GM23338 (cell line): Measurements from ENCODE around the gene DCAF7. TPM values are rescaled to one million over a fixed set of nuclear protein-coding genes. Genes with fewer than 3 reads are reported as not detected.

ENCODE experiments used
- ATAC-seq: fragments of 200-7000 bp; cut with Tn5 transposase; 3 replicates; pipeline ENCODE4 v1.9.1; 2020
- DNase-seq: peaks from one replicate; pipeline ENCODE4 v3.0.0-alpha.2; 2015; ENCODE audit warnings: low spot score
- H2AFZ ChIP-seq: fragments of 200-600 bp; sonication (generic); 2 replicates; pipeline ENCODE4 v1.8.0; 2016; ENCODE audit warnings: antibody characterized with exemption, mild to moderate bottlenecking, moderate library complexity
- H3F3A ChIP-seq: fragments of 200-600 bp; sonication (generic); replicated peaks from 2 replicates; pipeline ENCODE4 v1.8.0; 2017; ENCODE audit warnings: antibody characterized with exemption, mixed run types, low read depth
- H3K27ac ChIP-seq: fragments of 200-600 bp; sonication (generic); 2 replicates; pipeline ENCODE4 v1.6.1; 2016; ENCODE audit warnings: low read depth
- H3K27me3 ChIP-seq: fragments of 200-600 bp; sonication (generic); 2 replicates; pipeline ENCODE4 v1.8.0; 2016; ENCODE audit warnings: mild to moderate bottlenecking, mixed run types, moderate library complexity; ENCODE audit not compliant: insufficient read depth
- H3K36me3 ChIP-seq: fragments of 200-600 bp; sonication (generic); 2 replicates; pipeline ENCODE4 v1.8.0; 2016; ENCODE audit warnings: mild to moderate bottlenecking; ENCODE audit not compliant: insufficient read depth
- H3K4me1 ChIP-seq: fragments of 200-600 bp; sonication (generic); 2 replicates; pipeline ENCODE4 v1.8.0; 2016; ENCODE audit warnings: mild to moderate bottlenecking, moderate library complexity; ENCODE audit not compliant: insufficient read depth
- H3K4me2 ChIP-seq: fragments of 200-600 bp; sonication (generic); 2 replicates; pipeline ENCODE4 v1.7.1; 2017; ENCODE audit warnings: mixed run types
- H3K4me3 ChIP-seq: fragments of 200-600 bp; sonication (generic); 2 replicates; pipeline ENCODE4 v1.6.1; 2016; ENCODE audit warnings: mixed run types
- H3K79me2 ChIP-seq: fragments of 200-600 bp; sonication (generic); replicated peaks from 2 replicates; pipeline ENCODE4 v1.8.0; 2017; ENCODE audit warnings: mild to moderate bottlenecking; ENCODE audit not compliant: insufficient read depth
- H3K9me2 ChIP-seq: fragments of 200-600 bp; sonication (generic); 2 replicates; pipeline ENCODE4 v1.8.0; 2017; ENCODE audit not compliant: insufficient read depth
- H4K20me1 ChIP-seq: fragments of 200-600 bp; sonication (generic); replicated peaks from 2 replicates; pipeline ENCODE4 v1.8.0; 2017; ENCODE audit warnings: mild to moderate bottlenecking; ENCODE audit not compliant: insufficient read depth
- H3K27ac Mint-ChIP-seq: 2 replicates; pipeline ENCODE4 v1.8.0; 2020; ENCODE audit warnings: inconsistent platforms, mild to moderate bottlenecking, moderate library complexity, mixed read lengths
- H3K27me3 Mint-ChIP-seq: 3 replicates; pipeline ENCODE4 v1.8.0; 2022; ENCODE audit warnings: low read depth, mild to moderate bottlenecking, moderate library complexity, mixed read lengths, inconsistent platforms; ENCODE audit not compliant: insufficient read depth, poor library complexity
- H3K36me3 Mint-ChIP-seq: 3 replicates; pipeline ENCODE4 v1.8.0; 2021; ENCODE audit warnings: low read depth, mild to moderate bottlenecking, inconsistent platforms, moderate library complexity, mixed read lengths
- H3K4me1 Mint-ChIP-seq: 3 replicates; pipeline ENCODE4 v1.8.0; 2020; ENCODE audit warnings: mild to moderate bottlenecking, inconsistent platforms, mixed read lengths
- H3K4me3 Mint-ChIP-seq: 3 replicates; pipeline ENCODE4 v1.8.0; 2021; ENCODE audit warnings: moderate library complexity, mild to moderate bottlenecking, inconsistent platforms, mixed read lengths
- H3K9me3 Mint-ChIP-seq: 3 replicates; pipeline ENCODE4 v1.8.0; 2020; ENCODE audit warnings: moderate library complexity, mild to moderate bottlenecking, inconsistent platforms, mixed read lengths
- CREB1 ChIP-seq: fragments of 250-450 bp; sonication (Bioruptor Pico); IDR thresholded peaks from 2 replicates; pipeline ENCODE4 v1.5.0; 2020; ENCODE audit warnings: low read depth, mild to moderate bottlenecking, moderate library complexity
- JUNB ChIP-seq: IDR thresholded peaks from one replicate; pipeline ENCODE4 v1.6.1; 2016; ENCODE audit warnings: antibody characterized with exemption; ENCODE audit not compliant: unreplicated experiment
- POLR2AphosphoS5 ChIP-seq: IDR thresholded peaks from 2 replicates; pipeline ENCODE4 v1.6.1; 2016; ENCODE audit warnings: antibody characterized with exemption, low read depth
- STAT1 ChIP-seq: IDR thresholded peaks from one replicate; pipeline ENCODE4 v1.6.1; 2016; ENCODE audit warnings: antibody characterized with exemption; ENCODE audit not compliant: unreplicated experiment
- ZNF114 ChIP-seq: fragments of 250-450 bp; sonication (Bioruptor Pico); IDR thresholded peaks from 2 replicates; pipeline ENCODE4 v1.5.0; 2020; ENCODE audit warnings: mild to moderate bottlenecking, moderate library complexity
- ZNF331 ChIP-seq: fragments of 250-450 bp; sonication (Bioruptor Pico); IDR thresholded peaks from 2 replicates; pipeline ENCODE4 v1.5.0; 2020; ENCODE audit warnings: low read depth, mild to moderate bottlenecking, moderate library complexity
- polyA plus RNA-seq: library from polyadenylated mRNA; unstranded; fragments of >200 nt; fragmentation: Nextera tagmentation; extraction: Ambion mirVana; gene quantifications from 2 replicates; pipeline ENCODE4 v1.2.1, GENCODE V29; 2016
- total RNA-seq: library from RNA; depleted of rRNA; stranded (reverse); fragments of >200 nt; shearing (Covaris generic); gene quantifications from 2 replicates; pipeline ENCODE4 v1.2.3, GENCODE V29; 2014
- TF ChIP-seq, protein P1 (sequence below): IDR thresholded peaks from 2 replicates; pipeline ENCODE4 v1.6.1; 2016; ENCODE audit warnings: antibody characterized with exemption
- TF ChIP-seq, protein P2 (sequence below), 2 experiments: fragments of 200-600 bp in 1 of 2; sonication (generic) in 1 of 2; conservative IDR thresholded peaks; 2 replicates each; pipeline versions ENCODE4 v1.5.1 to v1.6.1; 2016 to 2017; ENCODE audit warnings: antibody characterized with exemption in 2 of 2, low read depth in 2 of 2, mild to moderate bottlenecking in 2 of 2, moderate library complexity in 1 of 2

Gene DCAF7
- total and polyA plus RNA-seq, 2 experiments from 2014 or later: 31.3 to 60.1 TPM

DNA sequence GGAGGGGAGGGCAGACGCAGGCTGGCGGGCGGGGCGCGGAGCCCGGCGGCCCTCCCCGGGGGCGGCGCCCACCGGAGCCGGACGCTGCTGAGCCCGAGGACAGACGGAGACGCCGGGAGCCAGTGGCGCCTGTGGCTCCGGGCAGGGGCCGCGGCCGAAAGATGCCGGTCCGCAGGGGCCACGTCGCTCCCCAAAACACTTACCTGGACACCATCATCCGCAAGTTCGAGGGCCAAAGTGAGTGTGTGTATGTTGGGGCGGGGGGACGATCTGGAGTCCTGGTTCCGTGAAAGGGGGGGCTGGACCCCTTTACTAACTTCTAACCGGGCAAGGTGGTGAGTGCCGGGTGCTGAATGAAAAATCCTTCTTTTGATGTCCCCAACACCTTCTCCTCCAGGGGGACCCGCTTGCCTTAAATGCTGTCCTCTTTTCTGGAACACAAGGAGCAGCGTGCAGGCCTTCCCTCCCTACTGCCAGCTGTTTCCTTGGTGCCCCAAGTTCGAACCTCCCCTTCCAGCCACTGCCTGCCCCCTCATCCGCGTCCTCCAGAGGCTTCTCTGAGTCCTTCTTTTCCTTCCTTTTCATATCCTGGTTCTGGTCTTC lies 26.9 kb upstream of the DCAF7 start, which contains the start of gene KCNH6:
TSS of gene KCNH6 (plus strand) at position 106 of the 603 bp plus-strand sequence. CDS start at position 162, 56 bp downstream.
- Histone ChIP-seq H3K36me3 (no peaks in the 10 kb centered on the region), H3K4me3 (peak within 1 kb of the TSS; percentile 76), H3K27ac (no peak within 1 kb of the TSS), H3F3A (no peaks in the 10 kb centered on the region), H3K27me3 (no peaks in the 10 kb centered on the region), H4K20me1 (no peaks in the 10 kb centered on the region), H3K4me2 (peak within 1 kb of the TSS; percentile 85), H3K9me2 (no peaks in the 10 kb centered on the region), H2AFZ (peak within 1 kb of the TSS; percentile 96), H3K79me2 (no peaks in the 10 kb centered on the region), H3K4me1 (0 out of 2 replicates have a peak, but pooled peaks cover 4% of the 10 kb centered on the region)
- peak; percentile 69 for DNase-seq
- Mint-ChIP-seq H3K27ac (no peak within 1 kb of the TSS), H3K36me3 (no peaks in the 10 kb centered on the region), H3K4me3 (peak within 1 kb of the TSS; percentile 75), H3K9me3 (no peaks in the 10 kb centered on the region), H3K4me1 (peaks cover 38% of the 10 kb centered on the region), H3K27me3 (peaks cover 12% of the 10 kb centered on the region)
- TF ChIP-seq, protein P1, sequence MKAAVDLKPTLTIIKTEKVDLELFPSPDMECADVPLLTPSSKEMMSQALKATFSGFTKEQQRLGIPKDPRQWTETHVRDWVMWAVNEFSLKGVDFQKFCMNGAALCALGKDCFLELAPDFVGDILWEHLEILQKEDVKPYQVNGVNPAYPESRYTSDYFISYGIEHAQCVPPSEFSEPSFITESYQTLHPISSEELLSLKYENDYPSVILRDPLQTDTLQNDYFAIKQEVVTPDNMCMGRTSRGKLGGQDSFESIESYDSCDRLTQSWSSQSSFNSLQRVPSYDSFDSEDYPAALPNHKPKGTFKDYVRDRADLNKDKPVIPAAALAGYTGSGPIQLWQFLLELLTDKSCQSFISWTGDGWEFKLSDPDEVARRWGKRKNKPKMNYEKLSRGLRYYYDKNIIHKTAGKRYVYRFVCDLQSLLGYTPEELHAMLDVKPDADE: no peak
- TF ChIP-seq, protein P2, sequence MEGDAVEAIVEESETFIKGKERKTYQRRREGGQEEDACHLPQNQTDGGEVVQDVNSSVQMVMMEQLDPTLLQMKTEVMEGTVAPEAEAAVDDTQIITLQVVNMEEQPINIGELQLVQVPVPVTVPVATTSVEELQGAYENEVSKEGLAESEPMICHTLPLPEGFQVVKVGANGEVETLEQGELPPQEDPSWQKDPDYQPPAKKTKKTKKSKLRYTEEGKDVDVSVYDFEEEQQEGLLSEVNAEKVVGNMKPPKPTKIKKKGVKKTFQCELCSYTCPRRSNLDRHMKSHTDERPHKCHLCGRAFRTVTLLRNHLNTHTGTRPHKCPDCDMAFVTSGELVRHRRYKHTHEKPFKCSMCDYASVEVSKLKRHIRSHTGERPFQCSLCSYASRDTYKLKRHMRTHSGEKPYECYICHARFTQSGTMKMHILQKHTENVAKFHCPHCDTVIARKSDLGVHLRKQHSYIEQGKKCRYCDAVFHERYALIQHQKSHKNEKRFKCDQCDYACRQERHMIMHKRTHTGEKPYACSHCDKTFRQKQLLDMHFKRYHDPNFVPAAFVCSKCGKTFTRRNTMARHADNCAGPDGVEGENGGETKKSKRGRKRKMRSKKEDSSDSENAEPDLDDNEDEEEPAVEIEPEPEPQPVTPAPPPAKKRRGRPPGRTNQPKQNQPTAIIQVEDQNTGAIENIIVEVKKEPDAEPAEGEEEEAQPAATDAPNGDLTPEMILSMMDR (conservative IDR thresholded peaks at IDR 0.05; ENCODE audit: low read depth in 2 of 2): peak in 1 of 2 experiments; percentile 22; a peak in 2 of 4 replicates
- no peak for TF ChIP-seq JUNB
- TF ChIP-seq ZNF114: no peak
- peak; percentile 68 for ATAC-seq

DNA sequence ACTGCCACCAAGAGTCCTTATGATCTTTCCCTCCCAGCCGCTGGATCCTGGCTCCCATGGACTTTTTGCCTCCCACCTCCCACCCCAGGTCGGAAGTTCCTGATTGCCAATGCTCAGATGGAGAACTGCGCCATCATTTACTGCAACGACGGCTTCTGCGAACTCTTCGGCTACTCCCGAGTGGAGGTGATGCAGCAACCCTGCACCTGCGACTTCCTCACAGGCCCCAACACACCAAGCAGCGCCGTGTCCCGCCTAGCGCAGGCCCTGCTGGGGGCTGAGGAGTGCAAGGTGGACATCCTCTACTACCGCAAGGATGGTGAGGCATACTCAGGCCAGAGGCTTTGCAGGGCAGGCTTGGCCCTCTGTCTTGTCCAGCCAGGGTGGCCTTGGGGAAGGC lies 26.2 kb upstream of the DCAF7 start:
- H3K4me3 ChIP-seq: peak overlapping the region; percentile 76
- Mint-ChIP-seq H3K36me3 (no peaks in the 10 kb centered on the region), H3K9me3 (no peaks in the 10 kb centered on the region), H3K4me1 (peaks cover 38% of the 10 kb centered on the region), H3K27ac (no peak overlapping the region), H3K27me3 (peaks cover 12% of the 10 kb centered on the region), H3K4me3 (peak overlapping the region; percentile 75)
- H3K9me2 ChIP-seq: no peaks in the 10 kb centered on the region
- H3K4me2 ChIP-seq: peak overlapping the region; percentile 85
- H3K27me3 ChIP-seq: no peaks in the 10 kb centered on the region
- no peak for DNase-seq
- no peaks in the 10 kb centered on the region for H3K79me2 ChIP-seq
- H3F3A ChIP-seq: no peaks in the 10 kb centered on the region
- H3K27ac ChIP-seq: no peak overlapping the region
- H4K20me1 ChIP-seq: no peaks in the 10 kb centered on the region
- no peak overlapping the region for H2AFZ ChIP-seq
- no peak for ATAC-seq
- TF ChIP-seq JUNB: no peak
- TF ChIP-seq, protein P2 (conservative IDR thresholded peaks at IDR 0.05; ENCODE audit: low read depth in 2 of 2): no peak
- no peak for TF ChIP-seq STAT1
- TF ChIP-seq CREB1 (CRISPR knock-in tag): no peak
- no peak for TF ChIP-seq POLR2AphosphoS5
- TF ChIP-seq ZNF114: no peak
- no peak for TF ChIP-seq ZNF331 (CRISPR knock-in tag)
- no peaks in the 10 kb centered on the region for H3K36me3 ChIP-seq
- H3K4me1 ChIP-seq: 0 out of 2 replicates have a peak, but pooled peaks cover 4% of the 10 kb centered on the region
